Adrenal gland (tissue), 5 donors: Measurements from ENCODE around the gene GRID1.

ENCODE experiments used
- POLR2A ChIP-seq, 2 donors: fragments of 450-650 bp; IDR thresholded peaks; one replicate each; pipeline ENCODE4 v1.6.1; 2017; ENCODE audit warnings: antibody characterized with exemption in 2 of 2, mild to moderate bottlenecking in 2 of 2, moderate library complexity in 1 of 2
- TF ChIP-seq, protein P1 (sequence below), 6 experiments: fragments of 450-650 bp in 4 of 6; fragments of 200-600 bp in 2 of 6; sonication (generic) in 1 of 6; IDR thresholded peaks; 1 replicate in 5 of 6; 2 replicates in 1 of 6; pipeline versions ENCODE4 v1.5.1 to v1.8.0; 2016 to 2021; ENCODE audit warnings: antibody characterized with exemption in 6 of 6, mild to moderate bottlenecking in 2 of 6, moderate library complexity in 1 of 6
- donor health status: DM: no; HTN: no; CAD: no.

DNA sequence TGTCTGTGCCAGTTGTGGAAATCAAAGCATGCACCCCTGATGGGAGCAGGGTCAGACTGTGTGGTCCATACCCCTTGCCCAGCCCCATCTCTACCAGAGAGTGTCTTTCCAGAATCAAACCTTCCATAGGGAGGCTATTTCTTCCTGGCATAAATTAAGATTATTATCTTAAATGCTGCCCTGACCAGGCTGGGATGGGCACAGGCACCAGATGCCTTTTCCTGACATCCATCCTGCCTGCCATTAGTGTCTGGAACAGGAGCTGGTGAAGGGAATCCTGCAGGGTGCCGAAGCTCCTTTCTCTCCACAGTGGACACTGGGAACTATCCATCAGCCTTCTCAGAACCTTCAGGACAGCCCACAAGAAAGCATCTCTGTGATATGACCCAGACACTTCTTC, 296.3 kb downstream of the GRID1 start:
- TF ChIP-seq, protein P1, sequence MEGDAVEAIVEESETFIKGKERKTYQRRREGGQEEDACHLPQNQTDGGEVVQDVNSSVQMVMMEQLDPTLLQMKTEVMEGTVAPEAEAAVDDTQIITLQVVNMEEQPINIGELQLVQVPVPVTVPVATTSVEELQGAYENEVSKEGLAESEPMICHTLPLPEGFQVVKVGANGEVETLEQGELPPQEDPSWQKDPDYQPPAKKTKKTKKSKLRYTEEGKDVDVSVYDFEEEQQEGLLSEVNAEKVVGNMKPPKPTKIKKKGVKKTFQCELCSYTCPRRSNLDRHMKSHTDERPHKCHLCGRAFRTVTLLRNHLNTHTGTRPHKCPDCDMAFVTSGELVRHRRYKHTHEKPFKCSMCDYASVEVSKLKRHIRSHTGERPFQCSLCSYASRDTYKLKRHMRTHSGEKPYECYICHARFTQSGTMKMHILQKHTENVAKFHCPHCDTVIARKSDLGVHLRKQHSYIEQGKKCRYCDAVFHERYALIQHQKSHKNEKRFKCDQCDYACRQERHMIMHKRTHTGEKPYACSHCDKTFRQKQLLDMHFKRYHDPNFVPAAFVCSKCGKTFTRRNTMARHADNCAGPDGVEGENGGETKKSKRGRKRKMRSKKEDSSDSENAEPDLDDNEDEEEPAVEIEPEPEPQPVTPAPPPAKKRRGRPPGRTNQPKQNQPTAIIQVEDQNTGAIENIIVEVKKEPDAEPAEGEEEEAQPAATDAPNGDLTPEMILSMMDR (IDR thresholded peaks at IDR 0.05) = no peak
- no peak for TF ChIP-seq POLR2A (IDR thresholded peaks at IDR 0.05)
